Measurements from ENCODE around the gene NOS1AP.

- TF ChIP-seq CTCF (IDR thresholded peaks at IDR 0.05) (no peak), POLR2A (IDR thresholded peaks at IDR 0.05) (no peak), EP300 (IDR thresholded peaks at IDR 0.05) (no peak)
These were observed 236.5 kb downstream of the NOS1AP start for GRCh38 chr1:162305969-162306368.

All from ovary (tissue), 3 donors.